Lung (tissue), 12 donors: ENCODE results near the gene DENND1A. TPM values are rescaled to one million over a fixed set of nuclear protein-coding genes. Genes with fewer than 3 reads are reported as not detected.

Source experiments
- ATAC-seq: fragments of 200-7000 bp; cut with Tn5 transposase; one replicate; pipeline ENCODE4 v1.9.1; 2020; ENCODE audit warnings: moderate number of reproducible peaks; ENCODE audit not compliant: insufficient read depth, low FRiP score
- DNase-seq, 3 donors: peaks; one replicate each; pipeline ENCODE4 v3.0.0-alpha.2; 2013 to 2017
- H3K27ac ChIP-seq, 2 donors: one replicate each; pipeline ENCODE4 v1.5.1; 2013; ENCODE audit warnings: mild to moderate bottlenecking in 2 of 2, moderate library complexity in 2 of 2, control low read depth in 1 of 2, inconsistent platforms in 1 of 2, low read depth in 1 of 2, low read length in 1 of 2
- H3K27me3 ChIP-seq, 3 donors: one replicate each; pipeline ENCODE4 v1.5.1; 2013; ENCODE audit warnings: low read length in 2 of 3; ENCODE audit not compliant: control insufficient read depth in 3 of 3, insufficient read depth in 3 of 3
- H3K36me3 ChIP-seq, 4 donors: one replicate each; pipeline ENCODE4 v1.5.1; 2013; ENCODE audit warnings: low read length in 4 of 4, mild to moderate bottlenecking in 1 of 4, moderate library complexity in 1 of 4; ENCODE audit not compliant: control insufficient read depth in 4 of 4, insufficient read depth in 4 of 4
- H3K4me1 ChIP-seq, 5 donors: one replicate each; pipeline ENCODE4 v1.5.1; 2013; ENCODE audit warnings: low read length in 5 of 5, mild to moderate bottlenecking in 2 of 5, moderate library complexity in 1 of 5; ENCODE audit not compliant: control insufficient read depth in 5 of 5, insufficient read depth in 5 of 5
- H3K4me3 ChIP-seq: one replicate; pipeline ENCODE4 v1.5.1; 2013; ENCODE audit warnings: mild to moderate bottlenecking, control low read depth, moderate library complexity
- H3K9ac ChIP-seq, 2 donors: one replicate each; pipeline ENCODE4 v1.5.1; 2013; ENCODE audit warnings: low read length in 2 of 2, control low read depth in 1 of 2; ENCODE audit not compliant: insufficient read depth in 1 of 2
- H3K9me3 ChIP-seq, 4 donors: one replicate each; pipeline ENCODE4 v1.5.1; 2013; ENCODE audit warnings: low read length in 3 of 4, mild to moderate bottlenecking in 1 of 4, moderate library complexity in 1 of 4; ENCODE audit not compliant: control insufficient read depth in 4 of 4, insufficient read depth in 3 of 4
- CTCF ChIP-seq: IDR thresholded peaks from 2 replicates; pipeline ENCODE4 v1.5.1; 2012; ENCODE audit warnings: mild to moderate bottlenecking; ENCODE audit errors: control extremely low read depth, extremely low read depth
- WGBS, 2 donors: extraction: QIAGEN DNeasy Blood & Tissue Kit; methylation state at CpG; one replicate each; pipeline ENCODE4 v1.1.7; 2013; 5-methylcytosine and 5-hydroxymethylcytosine counted together
- polyA plus RNA-seq, 2 donors: library from polyadenylated mRNA; stranded (reverse); fragments of 200-250 nt; gene quantifications; one replicate each; pipeline ENCODE4 v1.2.1, GENCODE V29; 2013
- total RNA-seq, 2 donors: library from RNA; depleted of rRNA in 1 of 2; stranded (reverse); fragments of >200 nt in 1 of 2; gene quantifications; one replicate each; pipeline ENCODE4 v1.2.1, GENCODE V29; 2014 to 2021
- donor health status: control.
- donor health status: control.
- donor health status: Bipolar disorder and iron deficiency.
- donor health status: healthy.
- donor health status: DM: yes; HTN: yes; CAD: no.

The DENND1A gene
- total and polyA plus RNA-seq, 4 donors, result 5.7 to 29.8 (median 14.5) TPM

GRCh38 chr9:123540457-123540856 is 389.5 kb downstream of the DENND1A start:
- ATAC-seq, result no peak
- H3K27me3 ChIP-seq, result peaks cover 0 to 8% (median 0%) of the 10 kb centered on the region in 3 donors
- 68 to 79% methylated on average over 3 of the region's 3 CpGs for WGBS, 2 donors

GRCh38 chr9:123537809-123538208 is 392.1 kb downstream of the DENND1A start:
- H3K4me3 ChIP-seq, result no peak overlapping the region
- peaks cover 0 to 4% (median 4%) of the 10 kb centered on the region in 5 donors for H3K4me1 ChIP-seq
- H3K27me3 ChIP-seq, result peaks cover 0 to 4% (median 0%) of the 10 kb centered on the region in 3 donors
- H3K27ac ChIP-seq, result no peak overlapping the region
- H3K36me3 ChIP-seq, result no peaks in the 10 kb centered on the region
- no peaks in the 10 kb centered on the region for H3K9me3 ChIP-seq
- DNase-seq (no peak), ATAC-seq (no peak)
- TF ChIP-seq CTCF, result no peak
- H3K9ac ChIP-seq, result no peak overlapping the region
- 88 to 91% methylated on average over 3 of the region's 3 CpGs for WGBS, 2 donors

More at GRCh38 chr9:123540457-123540856, 389.5 kb downstream of the DENND1A start:
- H3K27ac ChIP-seq, result no peak overlapping the region
- DNase-seq, result peak in 1 of 3 donors; percentile 18
- H3K36me3 ChIP-seq, result no peaks in the 10 kb centered on the region
- no peak overlapping the region for H3K4me3 ChIP-seq
- H3K9ac ChIP-seq, result no peak overlapping the region
- no peaks in the 10 kb centered on the region for H3K9me3 ChIP-seq
- peaks cover 0 to 4% (median 4%) of the 10 kb centered on the region in 5 donors for H3K4me1 ChIP-seq
- TF ChIP-seq CTCF, result no peak

GRCh38 chr9:123536455-123536868 is 393.5 kb downstream of the DENND1A start:
- TF ChIP-seq CTCF, result no peak
- no peak overlapping the region for H3K9ac ChIP-seq
- peaks cover 0 to 4% (median 3%) of the 10 kb centered on the region in 5 donors for H3K4me1 ChIP-seq
- H3K36me3 ChIP-seq, result no peaks in the 10 kb centered on the region
- ATAC-seq (no peak), DNase-seq (no peak)
- 88 to 90% methylated on average over 6 of the region's 6 CpGs for WGBS, 2 donors
- no peaks in the 10 kb centered on the region for H3K9me3 ChIP-seq
- H3K27me3 ChIP-seq, result peaks cover 0 to 4% (median 0%) of the 10 kb centered on the region in 3 donors
- H3K27ac ChIP-seq, result no peak overlapping the region
- H3K4me3 ChIP-seq, result no peak overlapping the region

GRCh38 chr9:123534336-123534735 is 395.6 kb downstream of the DENND1A start:
- no peak overlapping the region for H3K4me3 ChIP-seq
- no peaks in the 10 kb centered on the region for H3K4me1 ChIP-seq
- DNase-seq, result no peak
- no peak for ATAC-seq
- H3K9ac ChIP-seq, result no peak overlapping the region
- 96 to 98% methylated on average over 2 of the region's 2 CpGs for WGBS, 2 donors
- no peaks in the 10 kb centered on the region for H3K27me3 ChIP-seq
- no peaks in the 10 kb centered on the region for H3K9me3 ChIP-seq
- TF ChIP-seq CTCF, result no peak
- H3K27ac ChIP-seq, result no peak overlapping the region
- H3K36me3 ChIP-seq, result peaks cover 0 to 3% (median 0%) of the 10 kb centered on the region in 4 donors
